ENCODE data around the gene DYNC1H1. TPM values are rescaled to one million over a fixed set of nuclear protein-coding genes. Genes with fewer than 3 reads are reported as not detected.
"Not testable (repeated sequence)": the region's sequence is repeated elsewhere in the genome, so short reads cannot be mapped to it uniquely, and the experiment has no call there.

DYNC1H1 gene
- total and polyA plus RNA-seq, 2 experiments from 2014 or later, result 179 to 635 TPM

DNA sequence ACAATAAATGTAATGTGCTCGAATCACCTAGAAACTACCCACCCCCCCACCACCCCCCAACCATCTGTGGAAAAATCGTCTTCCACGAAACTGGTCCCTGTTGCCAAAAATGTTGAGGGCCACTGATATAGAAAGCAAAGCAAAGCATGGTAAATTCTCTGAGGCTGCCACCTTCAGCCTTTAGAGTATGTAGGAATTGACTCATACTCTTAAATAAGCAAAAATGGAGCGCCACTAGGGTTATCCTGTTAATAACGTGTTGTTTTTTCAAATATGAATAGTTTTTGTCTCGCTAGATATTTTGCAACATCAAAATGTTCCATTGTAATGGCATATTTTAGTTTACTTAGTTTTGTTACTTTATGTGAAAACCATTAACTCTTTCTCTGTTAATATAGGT, 18.2 kb downstream of the DYNC1H1 start:
- no peak overlapping the region for H3K27ac Mint-ChIP-seq
- H3K27me3 ChIP-seq (ENCODE audit: insufficient read depth), result no peaks in the 10 kb centered on the region
- no peak overlapping the region for H3K4me2 ChIP-seq
- no peak overlapping the region for H3K4me3 ChIP-seq
- no peak overlapping the region for H2AFZ ChIP-seq
- DNase-seq (ENCODE audit: low spot score) (no peak), ATAC-seq (no peak)
- no peaks in the 10 kb centered on the region for H3K9me2 ChIP-seq (ENCODE audit: insufficient read depth)
- no peaks in the 10 kb centered on the region for H3K4me1 ChIP-seq (ENCODE audit: insufficient read depth)
- peaks cover 86% of the 10 kb centered on the region for H3K36me3 Mint-ChIP-seq (ENCODE audit: low read depth)
- H4K20me1 ChIP-seq (replicated peaks; ENCODE audit: insufficient read depth), result peaks cover 13% of the 10 kb centered on the region; the same call in 1 of the 2 replicates
- peaks cover 2% of the 10 kb centered on the region; the same call in 1 of the 2 replicates for H3K79me2 ChIP-seq (replicated peaks; ENCODE audit: insufficient read depth)
- peaks cover 72% of the 10 kb centered on the region for H3K36me3 ChIP-seq (ENCODE audit: insufficient read depth)
- TF ChIP-seq ETS1 (IDR thresholded peaks at IDR 0.05) (no peak), ZNF114 (CRISPR knock-in tag; IDR thresholded peaks at IDR 0.05) (no peak), EZH2phosphoT487 (IDR thresholded peaks at IDR 0.05; ENCODE audit: unreplicated experiment) (no peak), POLR2AphosphoS5 (IDR thresholded peaks at IDR 0.05; ENCODE audit: low read depth) (no peak), JUNB (IDR thresholded peaks at IDR 0.05; ENCODE audit: unreplicated experiment) (no peak), REST (IDR thresholded peaks at IDR 0.05; ENCODE audit: unreplicated experiment) (no peak), ZNF331 (CRISPR knock-in tag; IDR thresholded peaks at IDR 0.05; ENCODE audit: low read depth) (no peak), STAT1 (IDR thresholded peaks at IDR 0.05; ENCODE audit: unreplicated experiment) (no peak), EZH2 (IDR thresholded peaks at IDR 0.05; ENCODE audit: low read depth, unreplicated experiment) (no peak), NANOG (IDR thresholded peaks at IDR 0.05; ENCODE audit: borderline replicate concordance) (no peak), CREB1 (CRISPR knock-in tag; IDR thresholded peaks at IDR 0.05; ENCODE audit: low read depth) (no peak)
- TF ChIP-seq, protein P1, sequence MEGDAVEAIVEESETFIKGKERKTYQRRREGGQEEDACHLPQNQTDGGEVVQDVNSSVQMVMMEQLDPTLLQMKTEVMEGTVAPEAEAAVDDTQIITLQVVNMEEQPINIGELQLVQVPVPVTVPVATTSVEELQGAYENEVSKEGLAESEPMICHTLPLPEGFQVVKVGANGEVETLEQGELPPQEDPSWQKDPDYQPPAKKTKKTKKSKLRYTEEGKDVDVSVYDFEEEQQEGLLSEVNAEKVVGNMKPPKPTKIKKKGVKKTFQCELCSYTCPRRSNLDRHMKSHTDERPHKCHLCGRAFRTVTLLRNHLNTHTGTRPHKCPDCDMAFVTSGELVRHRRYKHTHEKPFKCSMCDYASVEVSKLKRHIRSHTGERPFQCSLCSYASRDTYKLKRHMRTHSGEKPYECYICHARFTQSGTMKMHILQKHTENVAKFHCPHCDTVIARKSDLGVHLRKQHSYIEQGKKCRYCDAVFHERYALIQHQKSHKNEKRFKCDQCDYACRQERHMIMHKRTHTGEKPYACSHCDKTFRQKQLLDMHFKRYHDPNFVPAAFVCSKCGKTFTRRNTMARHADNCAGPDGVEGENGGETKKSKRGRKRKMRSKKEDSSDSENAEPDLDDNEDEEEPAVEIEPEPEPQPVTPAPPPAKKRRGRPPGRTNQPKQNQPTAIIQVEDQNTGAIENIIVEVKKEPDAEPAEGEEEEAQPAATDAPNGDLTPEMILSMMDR (conservative IDR thresholded peaks at IDR 0.05; ENCODE audit: low read depth in 2 of 2), result no peak
- H3K27ac ChIP-seq (ENCODE audit: low read depth), result no peak overlapping the region
- H3K4me3 Mint-ChIP-seq, result no peak overlapping the region
- no peaks in the 10 kb centered on the region for H3K27me3 Mint-ChIP-seq (ENCODE audit: insufficient read depth, low read depth, poor library complexity)
- H3F3A ChIP-seq (replicated peaks; ENCODE audit: low read depth), result no peaks in the 10 kb centered on the region
- H3K9me3 Mint-ChIP-seq, result no peaks in the 10 kb centered on the region; the same call in 2 of the 3 replicates
- H3K4me1 Mint-ChIP-seq, result no peaks in the 10 kb centered on the region

- not testable (repeated sequence) for H3K79me2 ChIP-seq (replicated peaks; ENCODE audit: insufficient read depth); ATAC-seq; H3K9me2 ChIP-seq (ENCODE audit: insufficient read depth); H3K4me3 ChIP-seq; H3K27ac Mint-ChIP-seq; H3K4me1 ChIP-seq (ENCODE audit: insufficient read depth); H3F3A ChIP-seq (replicated peaks; ENCODE audit: low read depth); H3K27me3 Mint-ChIP-seq (ENCODE audit: insufficient read depth, low read depth, poor library complexity); H3K4me1 Mint-ChIP-seq; H3K4me2 ChIP-seq; H2AFZ ChIP-seq; H3K27ac ChIP-seq (ENCODE audit: low read depth); H3K9me3 Mint-ChIP-seq; H3K27me3 ChIP-seq (ENCODE audit: insufficient read depth); H3K4me3 Mint-ChIP-seq; DNase-seq (ENCODE audit: low spot score)
- H3K36me3 Mint-ChIP-seq (ENCODE audit: low read depth), result peaks cover 92% of the 10 kb centered on the region
- Histone ChIP-seq H3K36me3 (ENCODE audit: insufficient read depth) (peaks cover 85% of the 10 kb centered on the region), H4K20me1 (replicated peaks; ENCODE audit: insufficient read depth) (peaks cover 13% of the 10 kb centered on the region; the same call in 1 of the 2 replicates)
These were observed 20.5 kb downstream of the DYNC1H1 start for GRCh38 chr14:101984831-101985230.
